ENCODE data around the gene SH3RF1. TPM values are rescaled to one million over a fixed set of nuclear protein-coding genes. Genes with fewer than 3 reads are reported as not detected.

SH3RF1 gene
- total and polyA plus RNA-seq, 10 of the 15 experiments (the other 5 are each of a cell fraction or from before 2014, with no cell fraction given), result 4.5 to 22.5 (median 10.4) TPM

DNA sequence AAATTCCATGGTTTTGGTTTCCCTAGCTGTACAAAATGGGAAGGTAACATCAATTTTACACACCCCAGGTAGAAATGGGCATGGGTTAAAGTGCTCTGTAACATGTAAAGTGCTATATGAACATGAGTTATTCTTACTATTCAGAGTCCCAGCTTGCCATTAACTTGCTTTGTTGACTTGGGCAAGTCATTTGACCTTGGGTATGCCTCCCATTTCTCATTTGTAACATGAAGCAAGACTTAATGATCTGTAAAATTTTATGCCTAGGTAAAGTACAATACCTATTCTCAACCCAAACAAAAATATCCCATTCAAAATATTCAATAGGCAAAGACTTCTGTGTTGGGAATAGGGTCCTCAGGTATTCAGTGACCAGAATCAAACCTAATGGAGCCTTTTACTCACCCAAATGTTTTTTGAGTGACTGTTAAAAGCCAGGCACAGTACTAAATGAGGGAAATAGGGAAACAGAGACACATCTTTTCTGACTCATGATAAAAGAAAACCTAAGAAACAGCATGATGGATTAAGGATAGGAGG lies 126.6 kb downstream of the SH3RF1 start (continued):
- TF ChIP-seq ZBTB40 (IDR thresholded peaks at IDR 0.05; ENCODE audit: borderline replicate concordance) (no peak), TAF1 (IDR thresholded peaks at IDR 0.05; ENCODE audit: borderline replicate concordance, low read depth, low read length) (no peak), HSF1 (IDR thresholded peaks at IDR 0.05; ENCODE audit: low read depth, low read length) (no peak), BCL3 (IDR thresholded peaks at IDR 0.05; ENCODE audit: borderline replicate concordance, insufficient read depth, low read depth, low read length, poor library complexity, severe bottlenecking) (no peak), EZH2 (IDR thresholded peaks at IDR 0.05; ENCODE audit: borderline replicate concordance, control insufficient read depth, low read depth, low read length) (no peak), HDAC2 (IDR thresholded peaks at IDR 0.05) (no peak), GATAD2B (conservative IDR thresholded peaks at IDR 0.05; ENCODE audit: low read depth) (no peak), CBX3 (IDR thresholded peaks at IDR 0.05; ENCODE audit: borderline replicate concordance, low read depth) (no peak), KLF5 (IDR thresholded peaks at IDR 0.05; ENCODE audit: partially characterized antibody) (no peak)
- TF ChIP-seq, protein P1, sequence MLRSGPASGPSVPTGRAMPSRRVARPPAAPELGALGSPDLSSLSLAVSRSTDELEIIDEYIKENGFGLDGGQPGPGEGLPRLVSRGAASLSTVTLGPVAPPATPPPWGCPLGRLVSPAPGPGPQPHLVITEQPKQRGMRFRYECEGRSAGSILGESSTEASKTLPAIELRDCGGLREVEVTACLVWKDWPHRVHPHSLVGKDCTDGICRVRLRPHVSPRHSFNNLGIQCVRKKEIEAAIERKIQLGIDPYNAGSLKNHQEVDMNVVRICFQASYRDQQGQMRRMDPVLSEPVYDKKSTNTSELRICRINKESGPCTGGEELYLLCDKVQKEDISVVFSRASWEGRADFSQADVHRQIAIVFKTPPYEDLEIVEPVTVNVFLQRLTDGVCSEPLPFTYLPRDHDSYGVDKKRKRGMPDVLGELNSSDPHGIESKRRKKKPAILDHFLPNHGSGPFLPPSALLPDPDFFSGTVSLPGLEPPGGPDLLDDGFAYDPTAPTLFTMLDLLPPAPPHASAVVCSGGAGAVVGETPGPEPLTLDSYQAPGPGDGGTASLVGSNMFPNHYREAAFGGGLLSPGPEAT (IDR thresholded peaks at IDR 0.05; ENCODE audit: low read depth), result no peak

Data from GM12878 (cell line).